Bronchial epithelial cell (primary cell): ENCODE results near the gene DNAJB6. TPM values are rescaled to one million over a fixed set of nuclear protein-coding genes. Genes with fewer than 3 reads are reported as not detected.

Experiments used
- DNase-seq: peaks from one replicate; pipeline ENCODE4 v3.0.0-alpha.2; 2010; ENCODE audit warnings: low read depth
- FAIRE-seq: peaks from 2 replicates; lab custom pipeline; 2011; peaks lifted over from hg19 to GRCh38; lab: Jason Lieb, UNC
- H3K27me3 ChIP-seq: 2 replicates; pipeline ENCODE4 v1.5.1; 2011; ENCODE audit warnings: low read length; ENCODE audit not compliant: control insufficient read depth, insufficient read depth
- H3K36me3 ChIP-seq: 2 replicates; pipeline ENCODE4 v1.5.1; 2011; ENCODE audit warnings: low read length; ENCODE audit not compliant: control insufficient read depth, insufficient read depth
- H3K4me3 ChIP-seq: 2 replicates; pipeline ENCODE4 v1.5.1; 2011; ENCODE audit warnings: mild to moderate bottlenecking, low read depth, low read length, control low read depth
- total RNA-seq: library from RNA; depleted of rRNA; stranded (reverse); fragments of >200 nt; gene quantifications from 2 replicates; pipeline ENCODE4 v1.2.1, GENCODE V29; 2014
- TF ChIP-seq, protein P1 (sequence below): IDR thresholded peaks from 2 replicates; pipeline ENCODE4 v1.5.1; 2011; ENCODE audit warnings: mild to moderate bottlenecking, moderate library complexity, low read length, control low read depth, inconsistent platforms; ENCODE audit not compliant: insufficient read depth, severe bottlenecking

The DNAJB6 gene
- total RNA-seq, 1 donor from 2014 or later = 87.9 TPM

DNA sequence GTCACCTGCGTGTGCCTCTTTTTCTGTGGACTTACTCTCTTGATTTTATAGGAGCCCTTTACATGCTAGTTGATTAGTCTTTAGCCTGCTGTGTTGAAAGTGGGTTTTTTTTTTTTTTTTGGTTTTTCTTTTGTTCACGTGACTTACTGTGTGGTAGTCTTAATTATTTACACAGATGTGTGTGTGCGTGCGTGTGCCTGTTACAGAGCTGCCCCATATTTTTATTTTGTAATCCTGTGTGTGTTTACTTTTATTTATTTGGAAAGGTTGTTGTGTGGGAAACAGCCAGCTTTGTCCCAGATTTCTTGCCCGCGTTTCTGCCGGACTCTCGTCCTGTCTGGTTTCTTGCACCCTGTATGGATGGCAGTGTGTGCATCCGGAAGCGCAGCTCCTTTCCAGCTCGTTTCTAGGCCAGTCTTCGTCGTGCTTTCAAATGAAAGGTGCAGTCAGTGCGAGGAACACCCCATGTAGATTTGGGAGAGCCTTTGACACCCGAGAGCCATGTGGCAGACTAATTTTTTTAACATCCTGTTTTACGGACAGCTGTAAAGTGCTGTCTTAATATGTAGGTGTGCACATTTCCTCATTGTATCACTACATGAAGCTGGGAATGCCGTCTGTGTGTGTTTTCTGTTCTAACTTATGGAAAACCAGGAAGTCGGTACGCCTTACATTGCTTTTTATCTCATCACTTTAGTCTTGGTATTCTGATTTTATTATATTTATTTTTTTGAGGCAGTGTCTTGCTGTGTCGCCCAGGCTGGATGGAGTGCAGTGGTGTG lies 55.6 kb downstream of the DNAJB6 start:
- TF ChIP-seq, protein P1, sequence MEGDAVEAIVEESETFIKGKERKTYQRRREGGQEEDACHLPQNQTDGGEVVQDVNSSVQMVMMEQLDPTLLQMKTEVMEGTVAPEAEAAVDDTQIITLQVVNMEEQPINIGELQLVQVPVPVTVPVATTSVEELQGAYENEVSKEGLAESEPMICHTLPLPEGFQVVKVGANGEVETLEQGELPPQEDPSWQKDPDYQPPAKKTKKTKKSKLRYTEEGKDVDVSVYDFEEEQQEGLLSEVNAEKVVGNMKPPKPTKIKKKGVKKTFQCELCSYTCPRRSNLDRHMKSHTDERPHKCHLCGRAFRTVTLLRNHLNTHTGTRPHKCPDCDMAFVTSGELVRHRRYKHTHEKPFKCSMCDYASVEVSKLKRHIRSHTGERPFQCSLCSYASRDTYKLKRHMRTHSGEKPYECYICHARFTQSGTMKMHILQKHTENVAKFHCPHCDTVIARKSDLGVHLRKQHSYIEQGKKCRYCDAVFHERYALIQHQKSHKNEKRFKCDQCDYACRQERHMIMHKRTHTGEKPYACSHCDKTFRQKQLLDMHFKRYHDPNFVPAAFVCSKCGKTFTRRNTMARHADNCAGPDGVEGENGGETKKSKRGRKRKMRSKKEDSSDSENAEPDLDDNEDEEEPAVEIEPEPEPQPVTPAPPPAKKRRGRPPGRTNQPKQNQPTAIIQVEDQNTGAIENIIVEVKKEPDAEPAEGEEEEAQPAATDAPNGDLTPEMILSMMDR = no peak
- no peak for FAIRE-seq
- DNase-seq = no peak
- Histone ChIP-seq H3K27me3 (no peaks in the 10 kb centered on the region), H3K4me3 (no peak overlapping the region), H3K36me3 (peaks cover 7% of the 10 kb centered on the region)

DNA sequence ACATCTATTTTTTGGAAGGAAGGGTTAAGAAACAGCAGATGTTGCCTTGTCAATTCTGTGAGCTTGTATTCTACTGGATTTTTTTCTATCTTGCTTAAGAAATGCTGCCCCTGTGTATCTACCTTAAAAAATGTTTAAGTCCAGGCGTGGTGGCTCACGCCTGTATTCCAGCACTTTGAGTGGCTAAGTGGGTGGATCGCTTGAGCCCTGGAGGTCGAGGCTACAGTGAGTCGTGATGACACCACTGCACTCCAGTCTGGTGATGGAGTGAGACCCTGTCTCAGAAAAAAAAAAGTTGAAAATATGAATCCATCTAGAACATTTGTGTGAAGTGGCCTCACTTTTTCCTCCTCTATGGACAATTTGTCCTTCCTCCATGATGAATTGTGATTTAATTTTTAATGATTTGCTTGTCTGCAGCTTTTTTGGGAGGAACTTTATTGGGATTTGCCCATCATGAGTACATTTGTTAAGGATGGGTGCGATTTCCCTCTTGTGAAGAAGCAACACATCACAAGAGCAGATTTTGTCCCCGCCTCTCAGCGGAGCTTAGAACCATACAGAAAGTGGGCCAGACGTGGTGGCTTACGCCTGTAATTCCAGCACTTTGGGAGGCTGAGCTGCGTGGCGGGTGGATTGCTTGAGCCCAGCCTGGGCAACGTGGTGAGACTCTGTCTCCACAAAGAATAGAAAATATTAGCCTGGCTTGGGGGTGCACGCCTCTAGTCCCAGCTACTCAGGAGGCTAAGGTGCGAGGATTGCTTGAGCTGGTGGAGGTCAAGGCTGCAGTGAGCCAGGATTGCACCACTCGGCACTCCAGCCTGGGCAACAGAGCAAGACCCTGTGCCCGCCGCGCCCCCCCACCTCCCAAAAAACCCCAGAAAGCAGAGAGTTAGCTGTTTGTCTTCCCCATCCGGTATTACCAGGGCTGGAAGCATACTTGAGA lies 57.7 kb downstream of the DNAJB6 start:
- no peak overlapping the region for H3K4me3 ChIP-seq
- FAIRE-seq = no peak
- H3K27me3 ChIP-seq = no peaks in the 10 kb centered on the region
- TF ChIP-seq, protein P1 = no peak
- peak; percentile 50 for DNase-seq
- H3K36me3 ChIP-seq = peaks cover 7% of the 10 kb centered on the region

DNA sequence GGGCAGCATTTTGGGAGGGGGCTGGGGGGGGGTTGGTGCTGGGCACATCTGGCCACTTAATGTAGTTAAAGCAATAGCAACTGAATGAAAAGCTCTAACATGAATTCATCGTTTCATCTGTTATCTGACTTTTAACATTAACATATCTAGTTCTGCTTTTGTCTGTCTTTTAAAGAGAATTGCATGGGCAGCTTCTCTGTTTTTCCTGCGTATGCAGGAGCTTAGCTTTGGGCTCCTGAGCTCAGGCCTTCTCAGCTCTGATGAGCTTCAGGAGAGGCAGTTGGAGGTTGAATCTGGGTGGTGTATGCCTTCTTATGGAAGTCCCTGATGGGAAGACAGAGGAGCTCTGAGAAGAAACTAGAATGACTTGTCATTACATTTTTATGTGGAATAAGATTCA lies 58.4 kb downstream of the DNAJB6 start:
- DNase-seq (no peak), FAIRE-seq (no peak)
- Histone ChIP-seq H3K4me3 (no peak overlapping the region), H3K36me3 (peaks cover 6% of the 10 kb centered on the region), H3K27me3 (no peaks in the 10 kb centered on the region)
- TF ChIP-seq, protein P1 = no peak

DNA sequence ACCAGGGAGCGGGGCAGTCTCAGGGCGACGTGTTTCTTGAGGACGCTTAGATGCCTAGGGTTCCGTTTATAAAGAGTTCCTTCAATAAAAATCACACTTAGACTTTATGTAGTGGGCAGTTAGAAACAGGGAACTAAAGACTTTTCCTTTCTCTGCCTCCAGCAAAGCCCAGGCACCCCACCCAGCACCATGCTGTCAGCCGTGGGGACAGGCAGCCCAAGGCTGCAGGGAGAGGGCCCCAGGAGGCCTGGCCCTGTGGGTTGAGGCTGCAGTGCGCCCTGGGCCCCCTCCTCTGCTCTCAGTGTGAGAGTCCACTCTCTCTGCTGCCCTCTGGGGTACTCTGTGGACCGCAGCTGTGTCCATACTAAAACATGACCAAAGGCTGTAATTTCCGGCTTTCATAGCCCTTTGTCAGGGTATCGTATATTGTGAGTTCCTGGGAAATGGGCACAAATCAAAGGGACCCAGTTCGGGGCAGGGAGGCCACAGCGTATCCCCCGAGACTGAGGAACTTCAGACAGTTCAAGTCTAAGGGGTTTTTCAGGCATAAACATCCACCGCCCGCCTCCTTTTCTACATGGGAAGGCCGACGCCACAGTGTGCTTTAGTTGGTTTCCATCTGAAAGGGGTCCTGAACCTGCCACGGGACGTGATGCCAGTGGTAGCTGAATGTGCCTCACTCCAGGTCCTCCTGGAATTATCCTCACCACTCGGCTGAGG lies 59.7 kb downstream of the DNAJB6 start:
- peaks cover 4% of the 10 kb centered on the region for H3K36me3 ChIP-seq
- FAIRE-seq (no peak), DNase-seq (no peak)
- TF ChIP-seq, protein P1 = no peak
- H3K27me3 ChIP-seq = no peaks in the 10 kb centered on the region
- no peak overlapping the region for H3K4me3 ChIP-seq

DNA sequence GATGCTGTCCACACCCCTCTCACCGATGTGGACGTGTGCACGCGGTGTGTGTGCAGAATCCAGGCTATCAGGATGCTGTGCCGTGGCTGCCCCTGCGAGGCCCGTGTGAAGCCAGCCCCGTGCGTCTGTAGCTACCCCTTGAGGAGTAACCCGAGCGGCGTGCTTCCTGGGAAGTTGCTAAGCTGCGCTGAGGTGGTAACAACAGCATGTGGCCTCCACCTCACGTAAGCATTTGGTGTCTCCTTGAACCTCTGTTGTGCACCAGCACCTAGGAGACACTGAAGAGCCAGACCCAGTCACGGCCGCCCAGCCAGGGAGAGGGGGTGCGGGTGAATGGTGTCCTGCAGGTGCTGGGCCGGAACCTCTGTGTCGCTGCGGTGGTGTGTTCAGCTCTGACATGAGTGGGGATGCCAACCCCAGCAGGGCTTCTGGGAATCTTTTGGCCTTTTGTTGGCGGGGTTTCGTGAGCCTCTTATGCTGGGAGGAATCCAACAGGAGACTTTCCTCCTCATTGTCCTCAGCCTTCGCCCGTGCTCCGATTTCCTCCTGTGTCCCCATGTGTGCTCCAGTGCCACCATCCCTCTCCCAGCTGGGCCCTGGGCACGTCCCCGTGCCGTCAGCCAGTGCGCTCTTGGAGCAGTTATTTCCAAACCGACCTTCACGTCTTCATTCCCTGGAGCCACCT lies 60.4 kb downstream of the DNAJB6 start:
- DNase-seq (no peak), FAIRE-seq (no peak)
- H3K4me3 ChIP-seq = no peak overlapping the region
- TF ChIP-seq, protein P1 = no peak
- H3K27me3 ChIP-seq = no peaks in the 10 kb centered on the region
- peaks cover 3% of the 10 kb centered on the region for H3K36me3 ChIP-seq
